NCI-H2107 treated with DMSO at 0.1 percent for 48 hours (cell line): ENCODE results near the gene PDXDC1.
"Not testable (repeated sequence)": the region's sequence is repeated elsewhere in the genome, so short reads cannot be mapped to it uniquely, and the experiment has no call there.

Experiments used
- DNase-seq: peaks from one replicate; lab custom pipeline; 2025; ENCODE audit not compliant: unreplicated experiment; lab: John Stamatoyannopoulos, UW

The PDXDC1 gene

DNA sequence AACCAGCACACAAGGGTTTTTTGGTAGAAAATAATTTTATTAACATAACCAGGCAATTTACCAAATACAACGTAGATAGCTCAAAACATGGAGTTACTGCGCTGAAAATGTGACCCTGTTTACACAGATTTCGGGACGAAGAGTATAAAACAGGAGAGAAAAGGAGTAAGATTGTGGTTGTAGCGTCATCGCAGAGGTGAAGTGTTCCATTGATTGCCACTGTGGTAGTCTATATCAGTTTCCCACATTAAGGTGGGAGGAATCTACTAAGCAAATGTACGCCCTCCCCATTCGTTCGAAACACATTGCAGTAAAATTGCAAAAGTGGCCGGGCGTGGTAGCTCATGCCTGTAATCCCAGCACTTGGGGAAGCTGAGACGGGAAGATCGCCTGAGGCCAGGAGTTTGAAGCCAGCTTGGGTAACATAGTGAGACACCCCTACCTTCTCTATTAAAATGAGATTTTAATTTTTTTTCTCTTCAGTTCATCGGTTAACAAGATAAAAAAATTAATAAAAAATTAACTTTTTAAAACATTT is 972 bp upstream of the PDXDC1 start:
- DNase-seq = not testable (repeated sequence)

DNA sequence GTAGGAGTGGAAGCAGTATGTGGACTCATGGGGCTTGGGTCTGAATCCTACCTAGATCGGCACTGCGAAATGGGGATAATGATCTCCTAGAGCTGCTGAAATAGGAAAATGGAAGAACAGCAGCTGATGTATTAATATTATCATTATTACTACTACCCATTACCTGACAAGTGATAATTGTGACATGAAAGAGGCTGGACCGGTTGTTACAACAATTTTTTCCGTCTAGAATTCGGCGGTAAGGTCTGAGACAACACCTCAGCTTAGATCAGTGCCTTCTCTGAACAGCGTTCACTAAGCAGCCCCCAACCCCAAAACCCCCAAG is 533 bp upstream of the PDXDC1 start:
- not testable (repeated sequence) for DNase-seq

DNA sequence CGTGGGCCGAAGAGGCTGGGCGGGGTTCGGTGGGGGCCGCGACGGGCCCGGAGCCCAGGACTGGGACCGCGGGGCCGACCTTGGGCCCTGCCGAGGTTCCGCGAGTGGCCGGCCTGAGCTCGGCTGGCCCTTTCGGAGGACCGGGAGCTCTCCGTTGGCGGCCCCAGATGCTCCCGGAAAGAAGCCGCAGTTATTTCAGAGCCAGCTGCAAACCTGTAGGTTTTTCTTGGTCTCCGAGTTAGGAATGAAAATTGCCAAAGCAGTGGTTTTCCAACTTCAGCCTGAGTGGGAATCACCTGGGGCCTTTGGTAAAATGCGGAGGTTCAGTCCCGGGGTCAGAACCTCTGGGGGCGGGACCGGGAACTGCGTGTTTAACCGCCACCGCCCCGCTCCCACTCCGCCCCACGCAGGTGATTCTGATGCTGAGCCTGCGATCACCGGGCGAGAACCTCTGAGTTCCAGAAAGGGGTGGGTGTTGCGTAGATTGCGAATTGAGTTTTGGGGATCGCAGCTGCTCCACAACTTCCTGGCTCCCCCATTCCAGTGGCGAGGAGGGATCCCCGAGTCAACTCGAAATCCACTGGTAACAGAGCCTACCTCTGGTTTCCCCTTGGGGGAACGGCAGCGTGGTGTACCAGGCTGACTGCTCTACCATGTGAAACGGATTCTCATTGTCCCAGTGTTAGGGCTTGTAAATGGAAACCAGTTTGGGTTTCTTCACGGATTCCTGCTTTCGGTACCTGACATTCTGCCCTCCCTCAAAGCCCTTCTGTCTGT is 780 bp downstream of the PDXDC1 start:
- DNase-seq = not testable (repeated sequence)

DNA sequence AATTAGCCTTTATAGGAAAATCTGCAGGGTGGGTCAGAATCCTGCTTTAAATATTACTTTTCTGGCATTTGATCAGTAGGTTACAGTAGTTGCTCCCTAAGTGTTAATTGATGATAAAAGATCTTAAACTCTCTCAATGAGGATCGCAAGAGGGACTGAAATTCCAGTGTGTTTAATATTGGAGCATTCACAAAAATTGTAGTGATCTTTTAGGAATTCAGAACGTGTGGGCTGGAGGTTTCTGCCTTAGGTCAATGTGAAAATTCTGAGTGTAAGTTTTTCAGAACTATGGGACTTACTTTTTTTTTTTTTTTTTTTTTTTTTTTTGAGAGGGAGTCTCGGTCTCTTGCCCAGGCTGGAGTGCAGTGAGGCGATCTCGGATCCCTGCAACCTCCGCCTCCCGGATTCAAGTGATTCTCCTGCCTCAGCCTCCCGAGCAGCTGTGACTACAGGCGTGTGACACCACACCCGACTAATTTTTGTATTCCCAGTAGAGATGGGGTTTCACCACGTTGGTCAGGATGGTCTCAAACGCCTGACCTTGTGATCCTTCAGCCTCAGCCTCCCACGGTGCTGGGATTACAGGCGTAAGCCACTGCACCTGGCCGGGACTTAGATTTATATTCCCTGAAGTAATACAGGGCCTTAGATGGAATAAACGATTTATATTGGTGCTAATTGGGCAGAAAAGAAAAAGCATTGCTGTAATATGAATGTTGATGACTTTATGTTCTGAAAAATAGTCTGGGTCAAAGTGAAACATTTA is 2.3 kb downstream of the PDXDC1 start:
- DNase-seq = not testable (repeated sequence)

DNA sequence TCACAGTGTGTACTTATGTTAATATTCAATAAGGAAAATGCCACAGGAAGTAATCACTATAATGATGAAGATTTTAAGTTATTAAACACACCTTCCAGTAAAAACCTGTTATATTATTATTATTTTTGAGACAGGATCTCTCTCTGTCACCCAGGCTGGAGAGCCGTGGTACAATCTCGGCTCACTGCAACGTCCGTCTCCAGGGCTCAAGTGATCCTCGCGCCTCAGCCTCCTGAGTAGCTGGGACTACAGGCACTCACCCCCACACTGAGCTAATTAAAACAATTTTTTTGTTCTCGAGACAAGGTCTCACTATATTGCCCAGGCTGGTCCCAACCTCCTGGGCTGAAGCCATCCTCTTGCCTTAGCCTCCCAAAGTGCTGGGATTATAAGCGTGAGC is 3.5 kb downstream of the PDXDC1 start:
- DNase-seq = not testable (repeated sequence)

DNA sequence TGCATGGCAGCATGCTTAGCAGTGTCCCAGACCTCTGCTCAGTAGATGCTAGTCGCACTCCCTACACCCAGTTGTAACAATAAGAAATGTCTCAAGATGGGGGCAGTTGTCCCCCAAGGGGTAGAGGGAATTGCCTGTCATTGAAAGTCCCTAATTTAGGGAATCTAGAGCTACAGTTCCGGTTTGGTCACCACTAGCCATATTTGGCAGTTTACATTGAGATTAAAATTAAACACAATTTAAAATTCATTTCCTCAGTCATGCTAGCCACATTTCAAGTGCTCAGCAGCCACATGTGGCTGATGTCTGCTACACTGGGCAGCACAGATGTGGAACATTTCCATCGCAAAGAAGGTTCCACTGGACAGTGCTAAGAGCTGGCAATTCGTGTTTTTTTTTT is 4.1 kb downstream of the PDXDC1 start:
- DNase-seq = not testable (repeated sequence)

DNA sequence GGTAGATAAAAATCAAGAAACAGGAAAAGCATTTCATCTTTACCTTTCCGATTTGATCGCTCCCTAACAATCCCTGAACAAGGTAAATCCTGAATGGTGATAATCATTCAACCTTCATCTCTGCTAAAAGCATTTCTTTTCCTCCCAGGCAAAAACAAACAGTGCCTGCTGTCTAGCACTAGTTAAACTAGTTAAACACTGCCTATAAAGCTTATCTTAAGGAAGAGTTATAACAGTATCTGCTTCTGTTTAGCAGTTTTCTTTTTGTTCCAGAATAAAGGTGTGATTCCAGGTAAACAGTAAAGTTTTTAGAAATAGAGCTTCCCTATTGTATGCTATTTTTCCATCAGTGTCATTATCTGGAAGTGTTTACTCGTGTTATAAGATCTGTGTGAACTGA is 6.4 kb downstream of the PDXDC1 start:
- not testable (repeated sequence) for DNase-seq

DNA sequence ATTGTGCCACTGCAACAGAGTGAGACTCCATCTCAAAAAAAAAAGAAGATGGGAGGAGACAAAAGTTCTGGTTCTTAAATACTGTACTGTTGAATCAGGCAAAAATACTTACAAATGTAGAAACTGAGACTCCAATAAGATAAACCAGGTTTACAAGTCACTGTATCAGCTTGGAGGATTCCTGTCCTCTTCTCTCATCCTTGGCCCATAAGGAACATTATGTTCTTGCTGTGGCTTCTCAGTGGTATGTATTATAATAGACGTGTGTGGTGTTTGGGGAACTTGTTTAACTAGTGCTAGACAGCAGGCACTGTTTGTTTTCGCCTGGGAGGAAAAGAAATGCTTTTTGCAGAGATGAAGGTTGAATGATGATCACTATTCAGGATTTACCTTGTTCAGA is 7.7 kb downstream of the PDXDC1 start:
- not testable (repeated sequence) for DNase-seq

DNA sequence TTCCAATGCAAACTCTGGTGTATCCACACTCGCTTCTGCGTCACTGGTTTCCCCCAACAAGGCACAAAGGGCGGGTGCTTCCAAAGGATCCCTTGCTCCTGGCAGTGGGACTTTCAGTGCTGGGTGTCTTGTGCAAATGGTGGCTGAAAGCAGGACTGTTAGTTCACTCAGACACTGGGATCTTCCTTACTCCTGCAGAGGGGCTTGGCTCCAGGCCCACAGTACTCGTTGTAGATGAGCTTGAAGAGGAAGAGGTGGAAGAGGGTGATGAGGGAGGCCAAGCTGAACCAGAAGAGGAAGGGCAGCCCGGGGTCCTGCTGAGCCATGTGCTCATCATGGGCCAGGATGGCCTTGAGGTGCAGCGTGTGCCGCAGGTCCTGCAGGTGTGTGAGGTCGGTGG is 13.3 kb downstream of the PDXDC1 start:
- not testable (repeated sequence) for DNase-seq

DNA sequence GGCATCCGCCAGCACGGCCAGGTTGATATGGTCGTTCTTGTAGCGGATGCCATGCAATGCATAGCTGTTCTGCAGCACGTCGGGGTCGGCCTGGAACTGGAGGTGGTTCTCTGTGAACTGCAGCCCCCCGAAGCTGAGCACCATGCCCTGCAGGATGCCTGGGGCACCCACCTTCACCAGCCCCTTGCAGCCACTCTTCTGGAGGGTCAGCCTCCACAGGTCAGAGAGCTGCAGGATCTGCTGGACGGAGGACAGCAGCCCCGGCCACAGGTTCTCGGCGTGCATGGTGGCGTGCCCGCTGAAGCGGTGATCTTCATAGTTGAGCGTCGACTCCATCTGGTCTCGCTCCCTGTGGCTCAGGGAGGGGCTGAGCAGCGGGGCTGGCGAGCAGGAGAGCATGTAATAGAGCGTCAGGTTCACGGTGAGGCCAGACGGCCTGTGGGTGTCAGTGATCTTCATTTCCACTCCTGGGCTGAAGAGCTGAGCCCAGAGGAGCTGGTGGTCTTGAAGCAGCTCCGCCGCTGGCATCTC is 13.9 kb downstream of the PDXDC1 start:
- DNase-seq = not testable (repeated sequence)

DNA sequence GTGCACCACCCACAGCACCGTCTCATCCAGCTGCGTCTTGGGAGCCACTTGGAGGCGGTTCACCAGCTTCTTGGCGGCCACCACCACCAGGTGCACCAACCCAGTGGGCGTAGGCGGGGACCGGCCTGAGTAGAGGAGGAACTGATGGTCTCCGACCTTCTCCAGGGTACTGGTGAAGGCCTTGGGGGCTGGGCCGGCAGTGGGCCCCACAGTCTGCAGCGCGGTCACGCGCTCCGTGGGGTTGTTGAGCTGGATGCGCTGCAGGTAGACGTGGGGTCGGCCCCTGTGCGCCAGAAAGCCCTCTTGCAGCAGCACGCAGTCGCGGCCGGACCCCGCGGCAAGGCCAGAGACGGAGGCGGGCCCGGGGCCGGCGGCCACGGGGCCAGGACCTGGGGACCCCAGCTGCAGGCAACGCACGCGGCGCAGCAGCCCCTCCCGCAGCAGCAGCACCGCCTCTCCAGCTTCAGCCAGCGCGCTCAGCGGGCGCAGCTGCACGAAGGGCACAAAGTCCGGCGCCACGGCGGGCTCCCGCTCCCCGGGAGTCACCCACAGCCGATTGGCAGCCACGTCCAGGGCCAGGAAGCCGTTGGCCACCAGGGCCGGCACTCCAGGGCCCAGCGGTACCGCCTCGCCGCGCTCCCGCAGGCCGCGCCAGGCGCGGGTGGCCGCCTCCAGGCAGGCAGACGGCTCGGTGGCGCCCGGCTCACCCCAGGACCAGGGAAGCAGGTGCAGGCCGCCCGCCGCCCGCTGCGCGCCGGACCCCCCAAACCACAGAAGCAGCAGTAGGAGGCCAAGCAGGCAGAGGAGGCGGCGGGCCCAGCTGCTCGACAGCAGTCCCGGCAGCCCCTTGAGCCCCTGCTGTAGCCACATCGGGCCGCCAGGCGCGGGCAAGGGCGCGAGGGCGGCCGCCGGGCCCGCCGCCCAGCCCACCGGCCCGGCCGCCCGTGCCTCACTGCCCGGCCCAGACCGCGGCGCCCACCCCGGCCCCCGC is 14.8 kb downstream of the PDXDC1 start:
- DNase-seq = not testable (repeated sequence)

DNA sequence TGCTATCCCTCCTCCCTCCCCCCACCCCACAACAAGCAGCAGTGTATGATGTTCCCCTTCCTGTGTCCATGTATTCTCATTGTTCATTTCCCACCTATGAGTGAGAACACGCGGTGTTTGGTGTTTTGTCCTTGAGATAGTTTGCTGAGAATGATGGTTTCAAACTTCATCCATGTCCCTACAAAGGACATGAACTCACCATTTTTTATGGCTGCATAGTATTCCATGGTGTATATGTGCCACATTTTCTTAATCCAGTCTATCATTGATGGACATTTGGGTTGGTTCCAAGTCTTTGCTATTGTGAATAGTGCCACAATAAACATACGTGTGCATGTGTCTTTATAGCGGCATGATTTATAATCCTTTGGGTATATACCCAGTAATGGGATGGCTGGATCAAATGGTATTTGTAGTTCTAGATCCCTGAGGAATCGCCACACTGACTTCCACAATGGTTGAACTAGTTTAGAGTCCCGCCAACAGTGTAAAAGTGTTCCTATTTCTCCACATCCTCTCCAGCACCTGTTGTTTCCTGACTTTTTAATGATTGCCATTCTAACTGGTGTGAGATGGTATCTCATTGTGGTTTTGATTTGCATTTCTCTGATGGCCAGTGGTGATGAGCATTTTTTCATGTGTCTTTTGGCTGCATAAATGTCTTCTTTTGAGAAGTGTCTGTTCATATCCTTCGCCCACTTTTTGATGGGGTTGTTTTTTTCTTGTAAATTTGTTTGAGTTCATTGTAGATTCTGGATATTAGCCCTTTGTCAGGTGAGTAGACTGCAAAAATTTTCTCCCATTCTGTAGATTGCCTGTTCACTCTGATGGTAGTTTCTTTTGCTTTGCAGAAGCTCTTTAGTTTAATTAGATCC is 18.7 kb downstream of the PDXDC1 start:
- not testable (repeated sequence) for DNase-seq

DNA sequence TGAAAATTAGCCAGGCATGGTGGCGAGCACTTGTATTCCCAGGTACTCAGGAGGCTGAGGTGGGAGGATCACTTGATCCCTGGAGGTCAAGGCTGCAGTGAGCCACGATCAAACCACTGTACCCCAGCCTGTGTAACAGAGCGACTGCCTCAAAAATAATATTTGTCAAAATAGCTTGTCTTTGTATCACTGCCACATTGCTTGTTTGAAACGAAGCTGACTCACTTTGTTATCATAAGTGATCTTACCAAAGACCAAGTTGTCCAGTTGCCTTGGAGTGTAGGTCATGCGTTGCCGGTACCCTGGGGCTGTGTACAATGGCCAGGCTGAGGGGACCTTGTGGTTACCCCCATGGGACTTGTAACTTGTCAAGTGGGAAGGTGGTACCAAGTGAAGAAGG is 21.9 kb downstream of the PDXDC1 start:
- DNase-seq = not testable (repeated sequence)

DNA sequence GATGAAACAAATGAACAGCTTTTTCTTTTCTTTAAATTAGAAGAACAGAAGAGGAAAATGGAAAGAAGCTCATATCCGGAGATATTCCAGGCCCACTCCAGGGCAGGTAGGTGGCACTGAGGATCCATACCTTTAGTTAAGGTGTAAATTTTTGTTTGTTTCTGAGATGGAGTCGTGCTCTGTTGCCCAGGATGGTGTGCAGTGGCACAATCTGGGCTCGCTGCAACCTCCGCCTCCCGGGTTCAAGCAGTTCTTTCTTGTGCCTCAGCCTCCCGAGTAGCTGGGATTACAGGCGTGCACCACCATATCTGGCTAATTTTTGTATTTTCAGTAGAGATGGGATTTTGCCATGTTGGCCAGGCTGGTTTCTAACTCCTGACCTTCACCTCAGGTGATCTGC is 23.5 kb downstream of the PDXDC1 start:
- DNase-seq = not testable (repeated sequence)

DNA sequence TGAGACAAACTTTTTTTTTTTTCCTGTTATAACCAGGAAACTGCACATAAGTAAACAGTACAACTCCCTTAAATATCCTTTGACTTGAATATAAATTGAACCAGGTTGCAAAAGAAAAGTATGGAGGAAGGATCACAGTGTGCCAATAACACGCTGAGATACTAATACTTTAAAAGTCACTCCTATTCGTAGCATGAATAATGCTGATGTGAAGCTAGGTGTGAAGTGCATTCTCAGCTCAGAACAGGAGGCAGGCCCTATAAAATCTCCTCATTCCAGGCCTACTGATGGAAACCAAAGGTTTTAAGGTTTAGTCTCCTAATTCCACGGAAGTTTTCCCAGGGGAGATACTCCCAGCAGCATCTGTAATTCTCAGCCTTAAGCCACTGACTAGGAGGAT is 25.0 kb downstream of the PDXDC1 start:
- DNase-seq = not testable (repeated sequence)

DNA sequence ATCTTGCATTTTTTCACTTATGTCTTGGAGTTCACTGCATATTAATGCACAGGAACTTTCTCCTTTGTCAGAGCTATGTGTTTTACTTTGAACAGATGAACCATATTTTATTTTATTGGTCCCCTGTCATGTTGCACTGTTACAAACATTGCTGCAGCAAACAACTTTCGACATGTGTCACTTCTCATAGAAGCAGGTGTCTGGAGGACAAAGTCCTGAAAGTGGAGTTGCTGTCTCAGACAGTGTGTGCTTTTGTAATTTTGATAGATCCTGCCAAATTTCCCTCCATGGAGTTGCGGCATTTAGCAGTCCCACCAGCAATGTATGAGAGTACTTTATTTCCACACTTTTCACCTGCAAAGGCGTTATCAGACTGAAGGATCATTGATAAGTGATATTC is 27.6 kb downstream of the PDXDC1 start:
- not testable (repeated sequence) for DNase-seq

DNA sequence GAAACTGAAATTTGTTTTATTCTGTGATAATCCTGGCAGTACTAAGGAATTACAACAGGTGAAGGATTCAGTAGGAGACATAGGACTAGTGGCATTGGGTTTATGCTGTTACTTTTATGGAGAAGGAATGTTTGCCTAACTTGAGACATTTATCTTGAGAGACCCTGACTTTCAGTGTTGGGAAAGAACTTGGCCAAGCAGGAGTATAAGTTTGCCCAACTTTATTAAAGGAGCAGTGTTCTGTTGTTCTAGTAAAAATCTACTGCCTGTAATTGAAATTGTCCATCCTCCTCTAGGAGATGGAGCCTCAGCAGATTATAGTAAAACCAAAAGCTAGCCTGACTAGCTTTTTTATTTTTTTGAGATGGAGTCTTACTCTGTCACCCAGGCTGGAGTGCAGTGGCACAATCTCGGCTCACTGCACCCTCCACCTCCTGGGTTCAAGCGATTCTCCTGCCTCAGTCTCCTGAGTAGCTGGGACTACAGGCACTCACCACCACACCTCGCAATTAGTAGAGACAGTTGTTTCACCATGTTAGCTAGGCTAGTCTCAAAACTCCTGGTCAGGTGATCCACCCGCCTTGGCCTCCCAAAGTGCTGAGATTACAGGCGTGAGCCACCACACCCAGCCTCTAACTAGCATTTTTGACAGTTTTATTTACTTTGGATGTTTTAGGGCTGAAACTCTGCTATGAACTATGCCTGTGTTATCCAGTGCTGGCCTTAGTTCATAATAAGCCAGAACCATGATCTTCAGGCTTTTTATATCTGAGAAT is 30.7 kb downstream of the PDXDC1 start:
- DNase-seq = not testable (repeated sequence)

DNA sequence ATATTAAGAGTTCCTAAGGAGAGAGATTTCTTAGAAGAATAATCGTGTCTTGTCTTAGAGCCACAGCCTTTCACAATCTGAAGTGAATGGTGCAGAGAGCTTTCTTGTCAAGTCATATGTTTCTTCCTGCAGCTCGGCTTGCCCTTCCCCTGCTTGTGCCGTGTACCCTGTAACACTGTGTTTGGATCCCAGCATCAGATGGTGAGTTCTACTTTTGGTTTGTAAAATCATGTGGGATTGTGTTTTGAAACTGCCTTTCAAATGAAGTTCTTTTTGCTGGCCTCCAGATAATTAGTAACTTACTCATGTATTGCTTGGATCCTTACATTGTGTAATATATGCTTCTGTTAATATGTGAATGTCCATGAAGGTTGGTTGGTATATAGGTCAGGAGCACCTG is 33.8 kb downstream of the PDXDC1 start:
- DNase-seq = not testable (repeated sequence)

DNA sequence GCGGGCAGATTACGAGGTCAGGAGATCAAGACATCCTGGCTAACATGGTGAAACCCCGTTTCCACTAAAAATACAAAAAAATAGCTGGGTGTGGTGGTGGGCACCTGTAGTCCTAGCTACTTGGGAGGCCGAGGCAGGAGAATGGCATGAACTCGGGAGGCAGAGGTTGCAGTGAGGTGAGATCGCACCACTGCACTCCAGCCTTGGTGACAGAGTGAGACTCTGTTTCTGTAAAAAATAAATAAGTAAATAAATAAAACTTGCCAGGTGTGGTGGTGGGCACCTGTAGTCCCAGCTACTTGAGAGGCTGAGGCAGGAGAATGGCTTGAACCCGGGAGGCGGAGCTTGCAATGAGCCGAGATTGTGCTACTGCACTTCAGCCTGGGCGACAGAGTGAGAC is 38.1 kb downstream of the PDXDC1 start:
- not testable (repeated sequence) for DNase-seq
